Common myeloid progenitor, CD34-positive (primary cell): Measurements from ENCODE around the gene RGS3.

ENCODE experiments used
- CTCF ChIA-PET: fragments of 350-600 bp; sonication (Branson Sonifier 250); formaldehyde crosslinking; loops from one replicate; lab custom pipeline; 2021; ENCODE audit warnings: antibody characterized with exemption; lab: Charles Lee
- POLR2A ChIA-PET: fragments of 350-600 bp; sonication (Branson Sonifier 250); formaldehyde crosslinking; loops from one replicate; lab custom pipeline; 2021; ENCODE audit warnings: antibody characterized with exemption; lab: Charles Lee
- DNase-seq, 3 donors: peaks; one replicate each; pipeline versions ENCODE4 v3.0.0 to v3.0.0-alpha.2; 2013
- H3K27ac ChIP-seq, 2 experiments: 1 replicate in 1 of 2; 2 replicates in 1 of 2; pipeline ENCODE4 v1.7.0; 2013; ENCODE audit warnings: inconsistent platforms in 2 of 2, low read length in 2 of 2, mild to moderate bottlenecking in 2 of 2, low read depth in 1 of 2, moderate library complexity in 1 of 2; ENCODE audit not compliant: severe bottlenecking in 2 of 2, insufficient read depth in 1 of 2, poor library complexity in 1 of 2
- H3K27me3 ChIP-seq, 5 experiments: replicated peaks in 2 of 5; 1 replicate in 3 of 5; 2 replicates in 2 of 5; pipeline versions ENCODE4 v1.6.1 to v1.7.0; 2013; ENCODE audit warnings: low read length in 4 of 5, mild to moderate bottlenecking in 2 of 5, moderate library complexity in 2 of 5, inconsistent platforms in 1 of 5; ENCODE audit not compliant: insufficient read depth in 5 of 5, control insufficient read depth in 4 of 5
- H3K36me3 ChIP-seq, 4 experiments: 1 replicate in 2 of 4; 2 replicates in 2 of 4; pipeline versions ENCODE4 v1.6.1 to v1.7.0; 2013; ENCODE audit warnings: low read length in 3 of 4, control low read depth in 1 of 4, mild to moderate bottlenecking in 1 of 4; ENCODE audit not compliant: control insufficient read depth in 4 of 4, insufficient read depth in 4 of 4
- H3K4me1 ChIP-seq, 4 experiments: 1 replicate in 3 of 4; 2 replicates in 1 of 4; pipeline versions ENCODE4 v1.6.1 to v1.7.1; 2013; ENCODE audit warnings: low read length in 3 of 4, mild to moderate bottlenecking in 3 of 4, control low read depth in 1 of 4, inconsistent platforms in 1 of 4, moderate library complexity in 1 of 4; ENCODE audit not compliant: control insufficient read depth in 4 of 4, insufficient read depth in 4 of 4; ENCODE audit errors: control extremely low read depth in 1 of 4
- H3K4me3 ChIP-seq, 7 experiments: 1 replicate in 4 of 7; 2 replicates in 3 of 7; pipeline versions ENCODE4 v1.5.1 to v1.7.0; 2013; ENCODE audit warnings: mild to moderate bottlenecking in 7 of 7, low read length in 6 of 7, moderate library complexity in 6 of 7, inconsistent platforms in 2 of 7, low read depth in 2 of 7, control low read depth in 1 of 7; ENCODE audit not compliant: insufficient read depth in 4 of 7, control insufficient read depth in 1 of 7; ENCODE audit errors: extremely low read depth in 1 of 7
- H3K9me3 ChIP-seq, 5 experiments: 1 replicate in 4 of 5; 2 replicates in 1 of 5; pipeline versions ENCODE4 v1.6.1 to v1.7.1; 2013; ENCODE audit warnings: low read length in 4 of 5, mild to moderate bottlenecking in 2 of 5, inconsistent platforms in 1 of 5, low read depth in 1 of 5, moderate library complexity in 1 of 5; ENCODE audit not compliant: control insufficient read depth in 4 of 5, insufficient read depth in 2 of 5; ENCODE audit errors: control extremely low read depth in 1 of 5
- WGBS: methylation state at CpG from one replicate; pipeline ENCODE4 v1.1.5; 2013; ENCODE audit not compliant: insufficient coverage; 5-methylcytosine and 5-hydroxymethylcytosine counted together

Gene RGS3

GRCh38 chr9:113566016-113566711 is 102.6 kb downstream of the RGS3 start:
- Histone ChIP-seq H3K27ac (no peak overlapping the region), H3K36me3 (peaks cover 0 to 6% (median under 1%) of the 10 kb centered on the region in 4 experiments), H3K4me1 (peaks cover 0 to 21% (median 16%) of the 10 kb centered on the region in 4 experiments), H3K4me3 (no peak overlapping the region), H3K27me3 (no peaks in the 10 kb centered on the region), H3K9me3 (no peaks in the 10 kb centered on the region)
- CTCF ChIA-PET: interaction anchor here (1.0 to 8.0 kb wide), 8 partner anchors 9 to 24 kb away, joined by 3 to 54 read pairs (median 4); no protein-coding TSS in a partner anchor
- 98% methylated on average over 8 of the region's 8 CpGs for WGBS
- POLR2A ChIA-PET: no interaction called here
- DNase-seq: no peak

GRCh38 chr9:113566712-113567071 is 103.2 kb downstream of the RGS3 start:
- Histone ChIP-seq H3K36me3 (peaks cover 0 to 6% (median under 1%) of the 10 kb centered on the region in 4 experiments), H3K4me3 (no peak overlapping the region), H3K9me3 (no peaks in the 10 kb centered on the region), H3K27ac (no peak overlapping the region), H3K4me1 (peaks cover 0 to 21% (median 16%) of the 10 kb centered on the region in 4 experiments), H3K27me3 (no peaks in the 10 kb centered on the region)
- ChIA-PET POLR2A (no interaction called here), CTCF (interaction anchor here (1.0 to 8.0 kb wide), 4 partner anchors 13 to 23 kb away, joined by 3 to 54 read pairs (median 4); no protein-coding TSS in a partner anchor)
- WGBS: 87% methylated on average over 3 of the region's 3 CpGs
- DNase-seq: no peak

GRCh38 chr9:113567361-113568080 is 104.0 kb downstream of the RGS3 start:
- no peak for DNase-seq
- WGBS: 100% methylated on average over 5 of the region's 8 CpGs
- POLR2A ChIA-PET: no interaction called here
- Histone ChIP-seq H3K36me3 (peaks cover 0 to 6% (median under 1%) of the 10 kb centered on the region in 4 experiments), H3K27me3 (no peaks in the 10 kb centered on the region), H3K27ac (no peak overlapping the region), H3K4me3 (no peak overlapping the region), H3K4me1 (peaks cover 0 to 21% (median 16%) of the 10 kb centered on the region in 4 experiments), H3K9me3 (no peaks in the 10 kb centered on the region)
- CTCF ChIA-PET: interaction anchor here (1.9 to 8.0 kb wide), 2 partner anchors 13 to 21 kb away, joined by 5 to 54 read pairs; no protein-coding TSS in a partner anchor

- ChIA-PET POLR2A (no interaction called here), CTCF (interaction anchor here (8.0 kb wide), 1 partner anchor 12 kb away, joined by 54 read pairs; no protein-coding TSS in a partner anchor)
- no peak for DNase-seq
Observed at GRCh38 chr9:113568081-113568435, 104.5 kb downstream of the RGS3 start.

GRCh38 chr9:113568571-113569321 is 105.2 kb downstream of the RGS3 start:
- CTCF ChIA-PET: interaction anchor here (8.0 kb wide), 1 partner anchor 11 kb away, joined by 54 read pairs; no protein-coding TSS in a partner anchor
- POLR2A ChIA-PET: no interaction called here

More at GRCh38 chr9:113568081-113568435, 104.5 kb downstream of the RGS3 start:
- Histone ChIP-seq H3K27ac (no peak overlapping the region), H3K36me3 (peaks cover 0 to 6% (median under 1%) of the 10 kb centered on the region in 4 experiments), H3K27me3 (no peaks in the 10 kb centered on the region), H3K9me3 (no peaks in the 10 kb centered on the region), H3K4me1 (peaks cover 0 to 21% (median 16%) of the 10 kb centered on the region in 4 experiments), H3K4me3 (no peak overlapping the region)
- WGBS: 99% methylated on average over 5 of the region's 5 CpGs

GRCh38 chr9:113569472-113570060 is 106.0 kb downstream of the RGS3 start:
- H3K36me3 ChIP-seq: peaks cover 0 to 6% (median under 1%) of the 10 kb centered on the region in 4 experiments
- ChIA-PET CTCF (interaction anchor here (8.0 kb wide), 1 partner anchor 11 kb away, joined by 54 read pairs; no protein-coding TSS in a partner anchor), POLR2A (interaction anchor here (0.5 to 0.8 kb wide), 2 partner anchors 9 to 92 kb away, joined by 3 read pairs; no protein-coding TSS in a partner anchor)
- 40% methylated on average over 1 of the region's 2 CpGs for WGBS
- no peaks in the 10 kb centered on the region for H3K27me3 ChIP-seq
- H3K4me3 ChIP-seq: no peak overlapping the region
- no peak for DNase-seq
- peaks cover 0 to 19% (median 15%) of the 10 kb centered on the region in 4 experiments for H3K4me1 ChIP-seq
- no peak overlapping the region for H3K27ac ChIP-seq
- no peaks in the 10 kb centered on the region for H3K9me3 ChIP-seq

More at GRCh38 chr9:113568571-113569321, 105.2 kb downstream of the RGS3 start:
- no peaks in the 10 kb centered on the region for H3K27me3 ChIP-seq
- peaks cover 0 to 6% (median under 1%) of the 10 kb centered on the region in 4 experiments for H3K36me3 ChIP-seq
- no peak overlapping the region for H3K4me3 ChIP-seq
- WGBS: 96% methylated on average over 7 of the region's 11 CpGs
- peaks cover 0 to 21% (median 16%) of the 10 kb centered on the region in 4 experiments for H3K4me1 ChIP-seq
- H3K9me3 ChIP-seq: no peaks in the 10 kb centered on the region
- H3K27ac ChIP-seq: no peak overlapping the region
- no peak for DNase-seq
